PC-9 (cell line): Measurements from ENCODE around the gene PLEKHG4B. TPM values are rescaled to one million over a fixed set of nuclear protein-coding genes. Genes with fewer than 3 reads are reported as not detected.

Experiments used
- BruUV-seq: library from RNA; stranded (reverse); fragments of 400-500 nt; replicated peaks from 2 replicates; lab custom pipeline; 2021; lab: Mats Ljungman, UMichigan
- CTCF ChIA-PET: fragments of 300-600 bp; sonication (Branson Sonifier 250); formaldehyde crosslinking; loops from one replicate; lab custom pipeline; 2022; ENCODE audit warnings: antibody characterized with exemption; lab: Charles Lee
- POLR2A ChIA-PET: fragments of 300-600 bp; sonication (Branson Sonifier 250); formaldehyde crosslinking; loops from one replicate; lab custom pipeline; 2022; ENCODE audit warnings: antibody characterized with exemption; ENCODE audit not compliant: unreplicated experiment; lab: Charles Lee
- DNase-seq, 2 experiments: peaks; one replicate each; pipeline versions ENCODE4 v3.0.0 to v3.0.0-alpha.2; 2015 to 2022; ENCODE audit warnings: mixed read lengths in 1 of 2
- H2AFZ ChIP-seq: fragments of 200-600 bp; sonication (generic); 2 replicates; pipeline ENCODE4 v1.8.1; 2017; ENCODE audit warnings: antibody characterized with exemption
- H3F3A ChIP-seq: fragments of 200-600 bp; sonication (generic); 2 replicates; pipeline ENCODE4 v1.8.1; 2017; ENCODE audit warnings: antibody characterized with exemption, mild to moderate bottlenecking, low read depth; ENCODE audit not compliant: insufficient read depth
- H3K27ac ChIP-seq: fragments of 200-600 bp; sonication (generic); 2 replicates; pipeline ENCODE4 v1.6.1; 2016; ENCODE audit warnings: mixed run types
- H3K27me3 ChIP-seq: fragments of 200-600 bp; sonication (generic); 2 replicates; pipeline ENCODE4 v1.6.1; 2016; ENCODE audit warnings: low read depth, mixed run types; ENCODE audit not compliant: insufficient read depth
- H3K36me3 ChIP-seq: fragments of 200-600 bp; sonication (generic); 2 replicates; pipeline ENCODE4 v1.6.1; 2016; ENCODE audit warnings: low read depth, mixed run types
- H3K4me1 ChIP-seq: fragments of 200-600 bp; sonication (generic); replicated peaks from 2 replicates; pipeline ENCODE4 v1.6.1; 2016; ENCODE audit warnings: mixed run types; ENCODE audit not compliant: insufficient read depth
- H3K4me2 ChIP-seq: fragments of 200-600 bp; sonication (generic); 2 replicates; pipeline ENCODE4 v1.6.1; 2017; ENCODE audit warnings: mixed run types
- H3K4me3 ChIP-seq: fragments of 200-600 bp; sonication (generic); 2 replicates; pipeline ENCODE4 v1.6.1; 2016; ENCODE audit warnings: mixed run types
- H3K79me2 ChIP-seq: fragments of 200-600 bp; sonication (generic); 2 replicates; pipeline ENCODE4 v1.6.1; 2017; ENCODE audit warnings: low read depth, mixed run types
- H3K9me2 ChIP-seq: fragments of 200-600 bp; sonication (generic); 2 replicates; pipeline ENCODE4 v1.8.1; 2017; ENCODE audit warnings: mild to moderate bottlenecking; ENCODE audit not compliant: insufficient read depth
- H3K9me3 ChIP-seq: fragments of 200-600 bp; sonication (generic); 2 replicates; pipeline ENCODE4 v1.8.1; 2016; ENCODE audit warnings: low read depth; ENCODE audit not compliant: insufficient read depth
- H4K20me1 ChIP-seq: fragments of 200-600 bp; sonication (generic); 2 replicates; pipeline ENCODE4 v1.8.1; 2017; ENCODE audit not compliant: insufficient read depth
- EZH2 ChIP-seq: fragments of 200-600 bp; sonication (generic); IDR thresholded peaks from 2 replicates; pipeline ENCODE4 v1.8.0; 2017; ENCODE audit warnings: antibody characterized with exemption, low read depth
- intact Hi-C: fragments of 100-400 bp; cut with micrococcal nuclease; formaldehyde crosslinking; loops from one replicate; pipeline ENCODE4 v1.10.0; 2022; ENCODE audit not compliant: unreplicated experiment
- total RNA-seq: library from RNA; stranded (reverse); gene quantifications from 2 replicates; pipeline ENCODE4 v1.2.3, GENCODE V29; 2021
- TF ChIP-seq, protein P1 (sequence below): fragments of 200-600 bp; sonication (generic); conservative IDR thresholded peaks from 2 replicates; pipeline ENCODE4 v1.6.1; 2017; ENCODE audit warnings: mixed run types, antibody characterized with exemption, mild to moderate bottlenecking, moderate library complexity

PLEKHG4B gene
- total RNA-seq, 1 experiment from 2014 or later, result not detected

DNA sequence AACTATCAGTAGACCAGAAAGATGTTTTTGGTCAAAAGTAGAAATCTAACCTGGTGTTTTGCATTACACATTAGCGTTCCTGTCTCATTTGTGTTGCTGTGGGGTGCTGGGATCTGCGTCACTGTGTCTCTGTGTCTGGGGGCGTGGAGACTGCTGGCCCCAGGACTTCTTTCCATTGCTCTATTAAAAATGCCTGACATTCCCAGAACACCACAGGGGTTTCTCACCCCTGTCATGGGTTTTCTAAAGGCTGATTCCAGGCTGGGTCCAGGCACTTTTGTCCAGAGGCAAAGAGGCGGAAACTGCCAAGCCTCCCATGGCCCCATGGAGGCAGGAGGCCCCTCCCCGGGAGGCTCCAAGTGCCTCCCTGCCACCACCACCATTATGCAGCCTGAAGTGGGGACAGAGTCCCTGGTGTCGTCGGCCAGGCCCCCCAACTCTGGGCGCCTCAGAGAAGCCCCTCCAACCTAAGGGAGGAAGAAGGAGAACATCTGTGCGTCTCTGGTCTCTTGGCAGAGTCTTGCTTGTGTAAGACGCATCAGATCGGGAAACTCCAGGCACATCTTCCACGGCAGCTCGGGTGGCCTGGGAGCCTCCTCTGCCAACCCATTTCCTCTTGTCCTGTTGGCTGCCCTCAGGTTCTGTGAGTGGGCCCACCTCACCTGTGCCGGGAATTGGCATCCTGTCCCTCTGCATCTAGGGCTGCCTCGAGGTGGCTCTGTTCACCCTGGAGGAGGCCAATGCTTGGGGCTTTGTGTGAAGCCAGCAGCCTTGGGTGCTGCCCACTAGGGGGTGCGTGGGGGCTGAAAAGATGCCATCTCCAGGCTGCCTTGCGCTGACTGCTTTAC, 13.8 kb upstream of the PLEKHG4B start:
- Histone ChIP-seq H4K20me1 (no peaks in the 10 kb centered on the region; the same call in 1 of the 2 replicates), H3K4me3 (no peak overlapping the region), H3K9me2 (no peaks in the 10 kb centered on the region), H3K4me2 (no peak overlapping the region), H3K36me3 (no peaks in the 10 kb centered on the region), H3K79me2 (no peaks in the 10 kb centered on the region), H2AFZ (no peak overlapping the region), H3F3A (no peaks in the 10 kb centered on the region), H3K27me3 (peaks cover 100% of the 10 kb centered on the region), H3K9me3 (no peaks in the 10 kb centered on the region), H3K4me1 (no peaks in the 10 kb centered on the region), H3K27ac (no peak overlapping the region)
- no TSS peak for BruUV-seq
- POLR2A ChIA-PET, result no interaction called here
- peak in 1 of 2 experiments; percentile 76 for DNase-seq
- no peak for TF ChIP-seq EZH2
- TF ChIP-seq, protein P1, sequence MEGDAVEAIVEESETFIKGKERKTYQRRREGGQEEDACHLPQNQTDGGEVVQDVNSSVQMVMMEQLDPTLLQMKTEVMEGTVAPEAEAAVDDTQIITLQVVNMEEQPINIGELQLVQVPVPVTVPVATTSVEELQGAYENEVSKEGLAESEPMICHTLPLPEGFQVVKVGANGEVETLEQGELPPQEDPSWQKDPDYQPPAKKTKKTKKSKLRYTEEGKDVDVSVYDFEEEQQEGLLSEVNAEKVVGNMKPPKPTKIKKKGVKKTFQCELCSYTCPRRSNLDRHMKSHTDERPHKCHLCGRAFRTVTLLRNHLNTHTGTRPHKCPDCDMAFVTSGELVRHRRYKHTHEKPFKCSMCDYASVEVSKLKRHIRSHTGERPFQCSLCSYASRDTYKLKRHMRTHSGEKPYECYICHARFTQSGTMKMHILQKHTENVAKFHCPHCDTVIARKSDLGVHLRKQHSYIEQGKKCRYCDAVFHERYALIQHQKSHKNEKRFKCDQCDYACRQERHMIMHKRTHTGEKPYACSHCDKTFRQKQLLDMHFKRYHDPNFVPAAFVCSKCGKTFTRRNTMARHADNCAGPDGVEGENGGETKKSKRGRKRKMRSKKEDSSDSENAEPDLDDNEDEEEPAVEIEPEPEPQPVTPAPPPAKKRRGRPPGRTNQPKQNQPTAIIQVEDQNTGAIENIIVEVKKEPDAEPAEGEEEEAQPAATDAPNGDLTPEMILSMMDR, result peak; percentile 65
- CTCF ChIA-PET, result no interaction called here
- intact Hi-C loops, result no loop called here

DNA sequence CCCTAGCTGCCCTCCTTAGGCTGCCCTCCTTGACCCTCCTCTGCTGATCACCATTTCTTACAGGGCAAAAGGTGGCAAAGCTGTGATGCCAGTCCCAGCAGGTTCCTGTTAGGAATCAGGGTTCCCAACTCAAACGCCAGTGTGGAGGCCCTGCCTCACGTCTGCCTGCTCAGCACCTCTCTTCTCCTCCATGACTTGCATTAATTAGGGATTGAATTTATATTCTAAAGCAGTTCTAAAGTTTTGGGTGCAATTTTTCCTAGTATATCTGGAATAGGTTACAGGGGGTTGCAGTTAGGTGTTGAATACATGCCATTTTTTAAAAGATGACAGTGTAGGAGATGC, 13.2 kb upstream of the PLEKHG4B start:
- Histone ChIP-seq H3K9me3 (no peaks in the 10 kb centered on the region), H3K27ac (no peak overlapping the region), H3K9me2 (no peaks in the 10 kb centered on the region), H3K4me3 (no peak overlapping the region), H3K36me3 (no peaks in the 10 kb centered on the region), H3F3A (no peaks in the 10 kb centered on the region), H3K27me3 (peaks cover 94% of the 10 kb centered on the region), H3K4me1 (no peaks in the 10 kb centered on the region), H3K79me2 (no peaks in the 10 kb centered on the region), H3K4me2 (no peak overlapping the region), H2AFZ (no peak overlapping the region), H4K20me1 (no peaks in the 10 kb centered on the region; the same call in 1 of the 2 replicates)
- TF ChIP-seq, protein P1, result 0 out of 2 replicates have a peak, but pooled peaks have one; percentile 24
- TF ChIP-seq EZH2, result no peak
- no peak for DNase-seq
- ChIA-PET CTCF (no interaction called here), POLR2A (no interaction called here)
- BruUV-seq, result no TSS peak
- intact Hi-C loops, result no loop called here

DNA sequence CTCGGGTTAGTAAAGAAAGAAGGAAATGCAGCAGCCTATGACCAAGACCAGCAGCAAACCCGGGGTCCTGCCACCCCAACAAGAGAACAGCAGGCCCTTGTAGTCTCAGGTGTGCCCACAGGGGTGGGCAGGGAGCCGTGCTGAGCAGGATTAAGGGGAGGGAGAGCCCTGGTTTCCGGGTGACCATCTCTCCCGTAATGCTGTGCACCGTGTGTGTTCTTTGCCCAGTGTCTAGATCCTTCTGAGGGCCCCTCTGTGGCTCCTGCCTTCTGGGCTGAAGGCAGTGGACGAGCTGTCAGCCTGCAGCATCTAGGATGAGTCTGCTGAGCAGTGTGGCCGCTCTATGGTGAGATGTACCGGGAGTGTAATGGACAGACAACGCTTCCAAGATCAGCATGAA, 12.7 kb upstream of the PLEKHG4B start:
- Histone ChIP-seq H3K4me3 (no peak overlapping the region), H3K27me3 (peaks cover 89% of the 10 kb centered on the region), H3K79me2 (no peaks in the 10 kb centered on the region), H3K36me3 (no peaks in the 10 kb centered on the region), H3F3A (no peaks in the 10 kb centered on the region), H4K20me1 (no peaks in the 10 kb centered on the region; the same call in 1 of the 2 replicates), H3K27ac (no peak overlapping the region), H3K4me1 (no peaks in the 10 kb centered on the region), H2AFZ (no peak overlapping the region), H3K4me2 (no peak overlapping the region), H3K9me3 (no peaks in the 10 kb centered on the region), H3K9me2 (no peaks in the 10 kb centered on the region)
- no peak for DNase-seq
- BruUV-seq, result no TSS peak
- ChIA-PET CTCF (no interaction called here), POLR2A (no interaction called here)
- intact Hi-C loops, result no loop called here
- no peak for TF ChIP-seq EZH2
- TF ChIP-seq, protein P1, result no peak
